ENCODE data around the gene ITPR1. TPM values are rescaled to one million over a fixed set of nuclear protein-coding genes. Genes with fewer than 3 reads are reported as not detected.
A peak's percentile ranks its signal among the peaks of the same experiment; 100 is the strongest.

ITPR1 gene
- total and polyA plus RNA-seq, 10 of the 15 experiments (the other 5 are each of a cell fraction or from before 2014, with no cell fraction given) = 12.2 to 239 (median 28.4) TPM

DNA sequence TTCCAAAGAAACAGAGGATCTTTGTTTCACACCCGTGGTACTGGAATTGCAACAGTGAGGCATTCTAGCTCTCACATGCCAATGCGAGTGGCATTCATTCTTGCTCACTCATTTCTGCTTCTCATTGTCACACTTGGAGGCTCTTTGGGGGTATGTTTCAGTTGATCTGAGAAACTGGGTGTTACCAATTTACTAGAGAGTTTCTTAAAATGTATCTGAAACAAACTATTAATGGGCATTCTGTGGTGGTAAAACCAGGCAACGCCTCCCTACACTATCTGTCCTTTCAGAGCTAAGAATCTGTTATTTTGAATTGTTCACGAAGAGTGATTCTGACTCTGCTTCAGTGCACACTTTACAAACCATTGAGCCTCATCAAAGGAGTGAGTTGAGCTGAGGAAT, 345.5 kb downstream of the ITPR1 start (continued):
- TF ChIP-seq, protein P1, sequence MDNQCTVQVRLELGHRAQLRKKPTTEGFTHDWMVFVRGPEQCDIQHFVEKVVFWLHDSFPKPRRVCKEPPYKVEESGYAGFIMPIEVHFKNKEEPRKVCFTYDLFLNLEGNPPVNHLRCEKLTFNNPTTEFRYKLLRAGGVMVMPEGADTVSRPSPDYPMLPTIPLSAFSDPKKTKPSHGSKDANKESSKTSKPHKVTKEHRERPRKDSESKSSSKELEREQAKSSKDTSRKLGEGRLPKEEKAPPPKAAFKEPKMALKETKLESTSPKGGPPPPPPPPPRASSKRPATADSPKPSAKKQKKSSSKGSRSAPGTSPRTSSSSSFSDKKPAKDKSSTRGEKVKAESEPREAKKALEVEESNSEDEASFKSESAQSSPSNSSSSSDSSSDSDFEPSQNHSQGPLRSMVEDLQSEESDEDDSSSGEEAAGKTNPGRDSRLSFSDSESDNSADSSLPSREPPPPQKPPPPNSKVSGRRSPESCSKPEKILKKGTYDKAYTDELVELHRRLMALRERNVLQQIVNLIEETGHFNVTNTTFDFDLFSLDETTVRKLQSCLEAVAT (IDR thresholded peaks at IDR 0.05) = no peak
- TF ChIP-seq BCL11A (IDR thresholded peaks at IDR 0.05; ENCODE audit: low read depth, low read length) (no peak), STAT3 (IDR thresholded peaks at IDR 0.05; ENCODE audit: low read depth, low read length) (no peak), WRNIP1 (IDR thresholded peaks at IDR 0.05; ENCODE audit: borderline replicate concordance, low read depth, low read length) (no peak), JUND (IDR thresholded peaks at IDR 0.05; ENCODE audit: low read depth, low read length) (no peak), BCL3 (IDR thresholded peaks at IDR 0.05; ENCODE audit: borderline replicate concordance, insufficient read depth, low read depth, low read length, poor library complexity, severe bottlenecking) (peak; percentile 29), USF1 (IDR thresholded peaks at IDR 0.05; ENCODE audit: borderline replicate concordance, extremely low read length, insufficient read depth, low read depth, low read length) (no peak), SMC3 (IDR thresholded peaks at IDR 0.05; ENCODE audit: borderline replicate concordance, low read length) (no peak), CHD4 (IDR thresholded peaks at IDR 0.05) (no peak), TCF3 (IDR thresholded peaks at IDR 0.05; ENCODE audit: borderline replicate concordance, insufficient read depth, low read depth, low read length) (no peak), NR2F1 (conservative IDR thresholded peaks at IDR 0.05) (0 out of 2 replicates have a peak, but pooled peaks have one; percentile 17), ZZZ3 (IDR thresholded peaks at IDR 0.05; ENCODE audit: control insufficient read depth, insufficient read length, low read depth) (no peak), POU2F2 (IDR thresholded peaks at IDR 0.05; ENCODE audit: borderline replicate concordance, low read depth, low read length) (no peak; the same call in 2 of the 3 replicates), NFIC (IDR thresholded peaks at IDR 0.05; ENCODE audit: low read depth, low read length) (peak; percentile 86), EP300 (IDR thresholded peaks at IDR 0.05; ENCODE audit: borderline replicate concordance in 1 of 2, control insufficient read depth in 1 of 2, low read depth in 2 of 2, low read length in 2 of 2) (peak; percentile 41 to 86; a peak in 3 of 4 replicates), SIN3A (IDR thresholded peaks at IDR 0.05; ENCODE audit: low read depth, low read length) (no peak), PAX5 (IDR thresholded peaks at IDR 0.05; ENCODE audit: borderline replicate concordance, low read depth, low read length) (peak; percentile 57; the same call in 1 of the 2 replicates), RAD21 (IDR thresholded peaks at IDR 0.05; ENCODE audit: insufficient read depth, low read depth, low read length) (no peak), CHD1 (IDR thresholded peaks at IDR 0.05; ENCODE audit: low read depth, low read length) (no peak), ZNF384 (IDR thresholded peaks at IDR 0.05; ENCODE audit: borderline replicate concordance, low read depth, low read length) (no peak)
- TF ChIP-seq, protein P2, sequence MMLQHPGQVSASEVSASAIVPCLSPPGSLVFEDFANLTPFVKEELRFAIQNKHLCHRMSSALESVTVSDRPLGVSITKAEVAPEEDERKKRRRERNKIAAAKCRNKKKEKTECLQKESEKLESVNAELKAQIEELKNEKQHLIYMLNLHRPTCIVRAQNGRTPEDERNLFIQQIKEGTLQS (IDR thresholded peaks at IDR 0.05; ENCODE audit: borderline replicate concordance, extremely low read depth, low read depth, low read length) = no peak
- TF ChIP-seq, protein P3, sequence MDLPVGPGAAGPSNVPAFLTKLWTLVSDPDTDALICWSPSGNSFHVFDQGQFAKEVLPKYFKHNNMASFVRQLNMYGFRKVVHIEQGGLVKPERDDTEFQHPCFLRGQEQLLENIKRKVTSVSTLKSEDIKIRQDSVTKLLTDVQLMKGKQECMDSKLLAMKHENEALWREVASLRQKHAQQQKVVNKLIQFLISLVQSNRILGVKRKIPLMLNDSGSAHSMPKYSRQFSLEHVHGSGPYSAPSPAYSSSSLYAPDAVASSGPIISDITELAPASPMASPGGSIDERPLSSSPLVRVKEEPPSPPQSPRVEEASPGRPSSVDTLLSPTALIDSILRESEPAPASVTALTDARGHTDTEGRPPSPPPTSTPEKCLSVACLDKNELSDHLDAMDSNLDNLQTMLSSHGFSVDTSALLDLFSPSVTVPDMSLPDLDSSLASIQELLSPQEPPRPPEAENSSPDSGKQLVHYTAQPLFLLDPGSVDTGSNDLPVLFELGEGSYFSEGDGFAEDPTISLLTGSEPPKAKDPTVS (IDR thresholded peaks at IDR 0.05; ENCODE audit: low read depth, low read length) = no peak
- TF ChIP-seq, protein P4, sequence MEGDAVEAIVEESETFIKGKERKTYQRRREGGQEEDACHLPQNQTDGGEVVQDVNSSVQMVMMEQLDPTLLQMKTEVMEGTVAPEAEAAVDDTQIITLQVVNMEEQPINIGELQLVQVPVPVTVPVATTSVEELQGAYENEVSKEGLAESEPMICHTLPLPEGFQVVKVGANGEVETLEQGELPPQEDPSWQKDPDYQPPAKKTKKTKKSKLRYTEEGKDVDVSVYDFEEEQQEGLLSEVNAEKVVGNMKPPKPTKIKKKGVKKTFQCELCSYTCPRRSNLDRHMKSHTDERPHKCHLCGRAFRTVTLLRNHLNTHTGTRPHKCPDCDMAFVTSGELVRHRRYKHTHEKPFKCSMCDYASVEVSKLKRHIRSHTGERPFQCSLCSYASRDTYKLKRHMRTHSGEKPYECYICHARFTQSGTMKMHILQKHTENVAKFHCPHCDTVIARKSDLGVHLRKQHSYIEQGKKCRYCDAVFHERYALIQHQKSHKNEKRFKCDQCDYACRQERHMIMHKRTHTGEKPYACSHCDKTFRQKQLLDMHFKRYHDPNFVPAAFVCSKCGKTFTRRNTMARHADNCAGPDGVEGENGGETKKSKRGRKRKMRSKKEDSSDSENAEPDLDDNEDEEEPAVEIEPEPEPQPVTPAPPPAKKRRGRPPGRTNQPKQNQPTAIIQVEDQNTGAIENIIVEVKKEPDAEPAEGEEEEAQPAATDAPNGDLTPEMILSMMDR (IDR thresholded peaks at IDR 0.05 in 2 of 3, conservative IDR thresholded peaks at IDR 0.05 in 1 of 3; ENCODE audit: control insufficient read depth in 2 of 3, extremely low read depth in 1 of 3, insufficient read depth in 1 of 3, low read depth in 3 of 3, low read length in 3 of 3) = no peak

Measured in GM12878 (cell line).